Tibial nerve (tissue), 4 donors: ENCODE results near the gene VARS1. TPM values are rescaled to one million over a fixed set of nuclear protein-coding genes. Genes with fewer than 3 reads are reported as not detected.
A peak's percentile ranks its signal among the peaks of the same experiment; 100 is the strongest.

Experiments
- DNase-seq, 2 donors: peaks; one replicate each; pipeline ENCODE4 v3.0.0-alpha.2; 2019; ENCODE audit warnings: low spot score in 2 of 2
- H3K27ac ChIP-seq, 4 donors: fragments of 200-600 bp; sonication (generic) in 3 of 4; one replicate each; pipeline ENCODE4 v1.5.1; 2017 to 2019; ENCODE audit warnings: mild to moderate bottlenecking in 1 of 4
- H3K27me3 ChIP-seq, 2 donors: fragments of 200-600 bp; sonication (generic) in 1 of 2; one replicate each; pipeline versions ENCODE4 v1.5.1 to v1.6.0; 2017 to 2019
- H3K36me3 ChIP-seq, 3 donors: fragments of 200-600 bp; sonication (generic); one replicate each; pipeline ENCODE4 v1.5.1; 2018 to 2019
- H3K4me1 ChIP-seq, 4 donors: fragments of 200-600 bp; sonication (generic) in 3 of 4; one replicate each; pipeline ENCODE4 v1.5.1; 2017 to 2019
- H3K4me3 ChIP-seq, 4 donors: fragments of 200-600 bp; sonication (generic) in 3 of 4; one replicate each; pipeline ENCODE4 v1.5.1; 2017 to 2019; ENCODE audit warnings: mild to moderate bottlenecking in 1 of 4, moderate library complexity in 1 of 4
- H3K9me3 ChIP-seq, 4 donors: fragments of 200-600 bp; sonication (generic) in 3 of 4; one replicate each; pipeline ENCODE4 v1.5.1; 2017 to 2019
- CTCF ChIP-seq, 5 experiments: fragments of 200-600 bp in 3 of 5; fragments of 450-650 bp in 2 of 5; sonication (generic) in 3 of 5; IDR thresholded peaks; one replicate each; pipeline ENCODE4 v1.5.1; 2016 to 2019; ENCODE audit warnings: antibody characterized with exemption in 5 of 5, mild to moderate bottlenecking in 3 of 5, moderate library complexity in 2 of 5
- EP300 ChIP-seq, 2 donors: sonication (generic); formaldehyde crosslinking; IDR thresholded peaks; one replicate each; pipeline ENCODE4 v1.6.1; 2017; ENCODE audit warnings: antibody characterized with exemption in 2 of 2, mild to moderate bottlenecking in 1 of 2
- POLR2A ChIP-seq, 2 donors: fragments of 450-650 bp; IDR thresholded peaks; one replicate each; pipeline ENCODE4 v1.6.1; 2017; ENCODE audit warnings: antibody characterized with exemption in 2 of 2, mild to moderate bottlenecking in 2 of 2, moderate library complexity in 2 of 2
- WGBS, 2 donors: methylation state at CpG; one replicate each; pipeline ENCODE4 v1.1.5; 2018; 5-methylcytosine and 5-hydroxymethylcytosine counted together
- total RNA-seq, 4 donors: library from RNA; depleted of rRNA; stranded (reverse); fragments of >200 nt; gene quantifications; one replicate each; pipeline ENCODE4 v1.1.0, GENCODE V29; 2016

Gene VARS1
- total RNA-seq, 4 donors from 2014 or later, result 40.8 to 58.6 (median 50.1) TPM

GRCh38 chr6:31792761-31793171, 2.8 kb downstream of the VARS1 start:
- peaks cover 0 to 32% (median 11%) of the 10 kb centered on the region in 4 donors for H3K4me1 ChIP-seq
- no peak for DNase-seq
- no peaks in the 10 kb centered on the region for H3K27me3 ChIP-seq
- H3K27ac ChIP-seq, result no peak overlapping the region
- TF ChIP-seq EP300 (IDR thresholded peaks at IDR 0.05) (no peak), POLR2A (IDR thresholded peaks at IDR 0.05) (no peak), CTCF (IDR thresholded peaks at IDR 0.05) (no peak)
- H3K36me3 ChIP-seq, result peaks cover 0 to 53% (median 0%) of the 10 kb centered on the region in 3 donors
- H3K4me3 ChIP-seq, result no peak overlapping the region
- WGBS, 2 donors, result 81 to 90% methylated on average over 11 to 12 of the region's 12 CpGs
- H3K9me3 ChIP-seq, result no peaks in the 10 kb centered on the region

DNA sequence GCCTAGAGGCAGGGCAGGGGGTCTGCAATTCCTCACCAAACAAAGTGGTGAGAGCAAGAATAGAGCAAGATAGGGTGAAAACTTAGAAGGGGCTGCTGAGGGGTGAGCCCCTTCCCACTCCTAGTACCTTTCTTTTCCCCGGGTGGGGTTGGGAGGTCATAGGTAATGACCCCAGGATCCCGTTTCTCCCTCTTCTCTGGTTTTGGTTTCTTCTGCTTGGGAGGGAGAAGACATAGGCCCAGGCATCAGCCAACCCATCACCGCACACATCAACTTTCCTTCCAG, 3.5 kb downstream of the VARS1 start:
- Histone ChIP-seq H3K36me3 (peaks cover 0 to 56% (median 0%) of the 10 kb centered on the region in 3 donors), H3K4me3 (no peak overlapping the region), H3K4me1 (peaks cover 0 to 32% (median 11%) of the 10 kb centered on the region in 4 donors), H3K27me3 (no peaks in the 10 kb centered on the region), H3K27ac (no peak overlapping the region), H3K9me3 (no peaks in the 10 kb centered on the region)
- TF ChIP-seq EP300 (IDR thresholded peaks at IDR 0.05), result no peak
- TF ChIP-seq CTCF (IDR thresholded peaks at IDR 0.05), result no peak
- TF ChIP-seq POLR2A (IDR thresholded peaks at IDR 0.05), result no peak
- no peak for DNase-seq
- 67 to 71% methylated on average over 3 of the region's 3 CpGs for WGBS, 2 donors

- H3K36me3 ChIP-seq, result peaks cover 0 to 58% (median 0%) of the 10 kb centered on the region in 3 donors
- no peaks in the 10 kb centered on the region for H3K27me3 ChIP-seq
- H3K4me1 ChIP-seq, result peaks cover 0 to 32% (median 11%) of the 10 kb centered on the region in 4 donors
- H3K4me3 ChIP-seq, result no peak overlapping the region
- H3K27ac ChIP-seq, result no peak overlapping the region
- TF ChIP-seq POLR2A (IDR thresholded peaks at IDR 0.05), result no peak
- peak; percentile 25 to 64 (median 40) for TF ChIP-seq CTCF (IDR thresholded peaks at IDR 0.05)
- 59 to 60% methylated on average over 12 of the region's 12 CpGs for WGBS, 2 donors
- H3K9me3 ChIP-seq, result no peaks in the 10 kb centered on the region
- peak in 1 of 2 donors; percentile 35 for DNase-seq
Observed at GRCh38 chr6:31791324-31792089, 4.0 kb downstream of the VARS1 start.

DNA sequence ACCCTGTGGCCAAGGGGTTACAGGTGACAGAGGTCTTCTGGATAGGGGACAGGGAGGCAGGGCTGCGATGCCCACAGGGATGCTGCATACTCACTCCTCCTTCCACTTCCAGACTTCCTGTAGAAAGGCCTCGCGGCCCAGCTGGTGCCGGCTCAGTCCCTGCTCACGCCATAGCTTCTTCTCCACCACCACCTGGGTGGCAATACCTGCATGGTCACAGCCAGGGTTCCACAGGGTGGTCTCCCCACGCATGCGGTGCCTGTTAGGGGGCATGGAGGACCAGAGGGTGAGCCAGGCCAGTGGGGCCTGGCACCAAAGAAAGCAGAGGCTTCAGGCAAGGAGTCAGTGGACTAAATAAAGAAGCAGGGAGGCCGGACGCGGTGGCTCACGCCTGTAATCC, 10.1 kb downstream of the VARS1 start:
- 94 to 96% methylated on average over 11 of the region's 11 CpGs for WGBS, 2 donors
- Histone ChIP-seq H3K27ac (no peak overlapping the region), H3K4me3 (no peak overlapping the region), H3K27me3 (no peaks in the 10 kb centered on the region), H3K9me3 (no peaks in the 10 kb centered on the region), H3K36me3 (peaks cover 0 to 93% (median 14%) of the 10 kb centered on the region in 3 donors), H3K4me1 (no peaks in the 10 kb centered on the region)
- no peak for DNase-seq
- TF ChIP-seq EP300 (IDR thresholded peaks at IDR 0.05) (no peak), POLR2A (IDR thresholded peaks at IDR 0.05) (no peak)

DNA sequence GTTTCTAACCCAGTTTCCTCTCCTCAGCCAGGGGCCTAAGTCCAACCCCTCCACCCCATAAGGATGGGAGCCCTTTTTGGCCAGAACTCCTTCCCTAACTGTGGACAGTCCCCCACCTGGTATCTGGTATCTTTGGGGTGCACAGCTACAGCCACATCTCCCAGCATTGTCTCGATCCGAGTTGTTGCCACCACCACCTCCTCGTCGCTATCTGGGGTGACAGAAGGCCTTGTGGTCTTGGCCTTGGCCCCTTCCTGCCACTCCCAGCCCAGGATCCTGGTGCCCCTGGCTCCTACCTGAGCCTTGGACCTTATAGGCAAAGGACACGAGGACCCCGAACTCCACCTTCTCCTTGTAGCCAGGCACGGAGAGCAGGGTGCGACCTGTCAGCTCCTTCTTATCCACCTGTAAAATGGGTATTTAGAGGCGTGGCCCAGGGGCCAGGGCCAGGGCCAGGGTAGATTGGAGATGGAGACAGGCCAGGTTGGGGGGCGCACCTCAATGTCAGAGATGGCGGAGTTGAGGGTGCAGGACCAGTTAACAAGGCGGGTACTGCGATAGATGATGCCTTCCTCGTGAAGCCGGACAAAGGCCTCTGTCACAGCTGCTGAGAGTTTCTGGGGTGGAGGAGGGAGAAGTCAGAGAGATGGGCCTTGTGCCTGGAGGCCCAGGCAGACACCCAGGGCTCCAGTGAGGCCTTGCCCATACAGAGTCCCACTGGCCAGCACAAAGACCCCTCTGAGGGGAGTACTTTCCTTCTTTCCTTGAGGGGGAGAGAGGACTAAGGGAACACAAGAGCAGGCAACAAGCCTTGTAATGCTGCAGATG, 11.2 kb downstream of the VARS1 start:
- Histone ChIP-seq H3K4me1 (no peaks in the 10 kb centered on the region), H3K27me3 (no peaks in the 10 kb centered on the region), H3K9me3 (no peaks in the 10 kb centered on the region), H3K4me3 (no peak overlapping the region), H3K36me3 (peaks cover 0 to 94% (median 23%) of the 10 kb centered on the region in 3 donors), H3K27ac (no peak overlapping the region)
- TF ChIP-seq CTCF (IDR thresholded peaks at IDR 0.05) (no peak), EP300 (IDR thresholded peaks at IDR 0.05) (no peak), POLR2A (IDR thresholded peaks at IDR 0.05) (no peak)
- 88 to 94% methylated on average over 15 of the region's 15 CpGs for WGBS, 2 donors
- DNase-seq, result no peak
